Body of pancreas (tissue), 4 donors: ENCODE measurements around the gene TOMM34. TPM values are rescaled to one million over a fixed set of nuclear protein-coding genes. Genes with fewer than 3 reads are reported as not detected.

Source experiments
- ATAC-seq: fragments of 150-250 bp; one replicate; pipeline ENCODE4 v1.9.1; 2016
- DNase-seq, 4 donors: peaks; one replicate each; pipeline ENCODE4 v3.0.0-alpha.2; 2019
- H3K27ac ChIP-seq, 4 donors: fragments of 200-600 bp; sonication (generic); 1 replicate in 3 of 4; 2 replicates in 1 of 4; pipeline versions ENCODE4 v1.5.1 to v1.6.1; 2016 to 2019; ENCODE audit warnings: mild to moderate bottlenecking in 1 of 4, mixed read lengths in 1 of 4, moderate library complexity in 1 of 4
- H3K27me3 ChIP-seq, 2 donors: fragments of 200-600 bp; sonication (generic); one replicate each; pipeline ENCODE4 v1.6.0; 2016; ENCODE audit warnings: mild to moderate bottlenecking in 1 of 2
- H3K36me3 ChIP-seq, 2 donors: fragments of 200-600 bp; sonication (generic); replicated peaks in 1 of 2; 2 replicates each; pipeline ENCODE4 v1.5.1; 2016; ENCODE audit warnings: low read depth in 2 of 2; ENCODE audit not compliant: insufficient read depth in 1 of 2
- H3K4me1 ChIP-seq: fragments of 200-600 bp; sonication (generic); one replicate; pipeline ENCODE4 v1.6.0; 2016
- H3K4me3 ChIP-seq, 2 donors: fragments of 200-600 bp; sonication (generic); 1 replicate in 1 of 2; 2 replicates in 1 of 2; pipeline ENCODE4 v1.5.1; 2016 to 2019
- H3K9me3 ChIP-seq, 3 donors: fragments of 200-600 bp; sonication (generic); 1 replicate in 2 of 3; 2 replicates in 1 of 3; pipeline ENCODE4 v1.5.1; 2016
- POLR2A ChIP-seq, 3 donors: fragments of 450-650 bp; IDR thresholded peaks; one replicate each; pipeline ENCODE4 v1.6.1; 2016; ENCODE audit warnings: antibody characterized with exemption in 3 of 3, mild to moderate bottlenecking in 2 of 3
- WGBS, 2 donors: methylation state at CpG; one replicate each; pipeline ENCODE4 v1.1.5; 2017; 5-methylcytosine and 5-hydroxymethylcytosine counted together
- intact Hi-C: fragments of 100-400 bp; cut with DNase I; formaldehyde crosslinking; loops from one replicate; pipeline ENCODE4 v1.15.1; 2023
- total RNA-seq, 2 donors: library from RNA; depleted of rRNA; stranded (reverse); fragments of >200 nt; gene quantifications; one replicate each; pipeline ENCODE4 v1.1.0, GENCODE V29; 2016
- TF ChIP-seq, protein P1 (sequence below), 7 experiments: fragments of 450-650 bp in 4 of 7; fragments of 200-600 bp in 3 of 7; sonication (generic) in 3 of 7; IDR thresholded peaks; one replicate each; pipeline ENCODE4 v1.5.1; 2016 to 2019; ENCODE audit warnings: antibody characterized with exemption in 7 of 7

Gene TOMM34
- total RNA-seq, 2 donors from 2014 or later: 2.6 to 13.0 TPM

DNA sequence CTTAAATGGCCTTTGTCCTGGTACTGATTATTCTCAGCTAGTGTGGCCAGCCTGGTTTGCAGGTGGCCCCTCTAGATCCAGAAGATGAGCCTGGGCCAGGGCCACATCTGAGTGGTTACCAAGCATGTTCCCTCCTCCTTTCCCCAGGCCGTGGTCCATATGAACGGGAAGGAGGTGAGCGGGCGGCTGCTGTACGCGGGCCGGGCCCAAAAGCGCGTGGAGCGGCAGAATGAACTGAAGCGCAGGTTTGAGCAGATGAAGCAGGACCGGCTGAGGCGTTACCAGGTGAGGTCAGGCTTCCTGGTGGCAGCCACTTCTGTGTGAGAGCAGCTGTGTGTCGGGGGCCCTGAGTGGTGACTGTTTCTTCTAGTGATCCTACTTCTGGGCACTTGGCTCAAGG lies 38.8 kb downstream of the TOMM34 start:
- no peaks in the 10 kb centered on the region for H3K4me1 ChIP-seq
- no peaks in the 10 kb centered on the region for H3K27me3 ChIP-seq
- H3K9me3 ChIP-seq: no peaks in the 10 kb centered on the region
- peaks cover 5 to 6% of the 10 kb centered on the region in 2 donors for H3K36me3 ChIP-seq
- no peak overlapping the region for H3K4me3 ChIP-seq
- no peak overlapping the region for H3K27ac ChIP-seq
- TF ChIP-seq POLR2A (IDR thresholded peaks at IDR 0.05): no peak
- TF ChIP-seq, protein P1, sequence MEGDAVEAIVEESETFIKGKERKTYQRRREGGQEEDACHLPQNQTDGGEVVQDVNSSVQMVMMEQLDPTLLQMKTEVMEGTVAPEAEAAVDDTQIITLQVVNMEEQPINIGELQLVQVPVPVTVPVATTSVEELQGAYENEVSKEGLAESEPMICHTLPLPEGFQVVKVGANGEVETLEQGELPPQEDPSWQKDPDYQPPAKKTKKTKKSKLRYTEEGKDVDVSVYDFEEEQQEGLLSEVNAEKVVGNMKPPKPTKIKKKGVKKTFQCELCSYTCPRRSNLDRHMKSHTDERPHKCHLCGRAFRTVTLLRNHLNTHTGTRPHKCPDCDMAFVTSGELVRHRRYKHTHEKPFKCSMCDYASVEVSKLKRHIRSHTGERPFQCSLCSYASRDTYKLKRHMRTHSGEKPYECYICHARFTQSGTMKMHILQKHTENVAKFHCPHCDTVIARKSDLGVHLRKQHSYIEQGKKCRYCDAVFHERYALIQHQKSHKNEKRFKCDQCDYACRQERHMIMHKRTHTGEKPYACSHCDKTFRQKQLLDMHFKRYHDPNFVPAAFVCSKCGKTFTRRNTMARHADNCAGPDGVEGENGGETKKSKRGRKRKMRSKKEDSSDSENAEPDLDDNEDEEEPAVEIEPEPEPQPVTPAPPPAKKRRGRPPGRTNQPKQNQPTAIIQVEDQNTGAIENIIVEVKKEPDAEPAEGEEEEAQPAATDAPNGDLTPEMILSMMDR (IDR thresholded peaks at IDR 0.05): no peak
- DNase-seq: no peak
- WGBS, 2 donors: 95 to 96% methylated on average over 14 of the region's 14 CpGs
- no peak for ATAC-seq
- intact Hi-C loops: no loop called here

DNA sequence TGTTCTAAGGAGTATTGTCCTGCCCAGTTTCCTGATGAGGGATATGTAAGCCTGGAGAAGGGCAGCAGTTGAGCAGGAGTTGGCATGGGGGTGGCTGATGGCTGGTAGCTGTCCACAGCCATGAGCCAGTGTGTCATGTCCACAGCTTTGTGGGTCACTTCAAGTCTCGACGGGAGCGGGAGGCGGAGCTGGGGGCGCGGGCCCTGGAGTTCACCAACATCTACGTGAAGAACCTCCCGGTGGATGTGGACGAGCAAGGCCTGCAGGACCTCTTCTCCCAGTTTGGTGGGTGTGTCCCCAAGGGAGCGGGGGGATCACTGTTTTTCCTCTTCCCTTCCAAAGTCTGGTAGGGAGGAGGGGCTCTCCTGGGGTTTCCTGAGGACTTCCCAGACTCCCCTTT lies 41.4 kb downstream of the TOMM34 start:
- WGBS, 2 donors: 95% methylated on average over 10 of the region's 10 CpGs; no CpG with 5 or more reads in 1 of the 2 donors
- intact Hi-C loops: no loop called here
- ATAC-seq (no peak), DNase-seq (no peak)
- no peak for TF ChIP-seq POLR2A (IDR thresholded peaks at IDR 0.05)
- TF ChIP-seq, protein P1 (IDR thresholded peaks at IDR 0.05): no peak
- Histone ChIP-seq H3K9me3 (no peaks in the 10 kb centered on the region), H3K4me1 (no peaks in the 10 kb centered on the region), H3K27me3 (no peaks in the 10 kb centered on the region), H3K27ac (no peak overlapping the region), H3K4me3 (no peak overlapping the region), H3K36me3 (peaks cover 0 to 9% of the 10 kb centered on the region in 2 donors)

DNA sequence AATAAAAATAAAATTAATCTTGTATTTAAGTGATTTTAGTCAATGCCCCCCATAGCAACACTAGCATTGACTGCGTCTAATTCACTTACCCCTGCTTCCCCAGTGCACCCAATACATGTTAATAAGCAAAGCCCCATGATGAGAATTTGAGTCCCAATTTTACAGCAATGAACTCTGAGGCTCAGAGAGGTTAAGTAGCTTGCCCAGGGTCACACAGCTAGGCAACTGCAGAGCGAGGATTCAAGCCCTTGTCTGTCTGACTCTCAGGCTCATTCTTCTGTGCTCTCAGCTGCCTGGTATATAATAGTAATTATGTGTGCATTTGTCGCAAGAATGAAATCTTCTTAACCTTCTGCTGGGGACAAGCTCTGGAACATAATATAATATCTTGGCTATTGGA lies 41.9 kb downstream of the TOMM34 start:
- no peaks in the 10 kb centered on the region for H3K9me3 ChIP-seq
- H3K27me3 ChIP-seq: no peaks in the 10 kb centered on the region
- H3K4me3 ChIP-seq: no peak overlapping the region
- 96 to 98% methylated on average over 3 of the region's 3 CpGs for WGBS, 2 donors
- ATAC-seq (no peak), DNase-seq (no peak)
- intact Hi-C loops: no loop called here
- H3K36me3 ChIP-seq: peaks cover 0 to 9% of the 10 kb centered on the region in 2 donors
- TF ChIP-seq, protein P1 (IDR thresholded peaks at IDR 0.05): no peak
- no peak for TF ChIP-seq POLR2A (IDR thresholded peaks at IDR 0.05)
- no peak overlapping the region for H3K27ac ChIP-seq
- no peaks in the 10 kb centered on the region for H3K4me1 ChIP-seq

DNA sequence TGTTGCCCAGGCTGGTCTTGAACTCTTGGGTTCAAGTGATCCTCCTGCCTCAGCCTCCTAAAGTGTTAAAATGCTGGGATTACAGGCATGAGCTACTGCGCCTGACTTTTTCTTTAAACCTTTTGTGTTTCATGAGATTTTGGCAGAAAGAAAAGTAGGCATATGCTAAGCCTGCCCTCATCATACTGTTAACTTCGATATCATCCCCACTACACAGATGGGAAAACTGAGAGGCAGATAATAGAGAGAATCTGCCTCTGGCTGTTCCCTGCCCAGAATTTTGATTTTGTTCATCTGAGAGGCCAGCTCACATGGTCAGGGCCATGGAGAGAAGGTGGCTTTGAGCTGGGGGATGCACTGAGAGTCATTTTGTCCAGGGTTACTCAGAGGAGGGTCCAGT lies 42.8 kb downstream of the TOMM34 start:
- Histone ChIP-seq H3K27me3 (no peaks in the 10 kb centered on the region), H3K9me3 (no peaks in the 10 kb centered on the region), H3K27ac (no peak overlapping the region), H3K4me1 (no peaks in the 10 kb centered on the region), H3K36me3 (peaks cover 0 to 6% of the 10 kb centered on the region in 2 donors), H3K4me3 (no peak overlapping the region)
- intact Hi-C loops: no loop called here
- no peak for DNase-seq
- TF ChIP-seq, protein P1 (IDR thresholded peaks at IDR 0.05): no peak
- no peak for TF ChIP-seq POLR2A (IDR thresholded peaks at IDR 0.05)
- WGBS, 2 donors: 90 to 94% methylated on average over 2 of the region's 2 CpGs
- no peak for ATAC-seq

DNA sequence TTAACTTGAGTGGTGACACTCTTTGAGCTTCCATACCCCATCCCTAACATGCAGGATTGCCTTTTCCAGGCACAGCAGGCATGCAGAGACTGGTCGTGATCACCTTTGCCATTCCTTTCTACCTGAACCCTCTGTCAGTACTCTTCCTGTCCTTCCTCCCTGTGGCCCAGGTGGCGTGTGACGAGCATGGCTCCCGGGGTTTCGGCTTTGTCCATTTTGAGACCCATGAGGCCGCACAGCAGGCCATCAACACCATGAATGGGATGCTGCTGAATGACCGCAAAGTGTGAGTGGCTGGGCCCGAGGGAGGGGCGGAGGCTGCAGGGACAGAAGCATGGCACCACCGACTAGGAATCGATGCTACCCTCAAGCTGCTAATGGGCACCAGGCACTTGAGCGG lies 43.6 kb downstream of the TOMM34 start:
- TF ChIP-seq, protein P1 (IDR thresholded peaks at IDR 0.05): no peak
- 90 to 92% methylated on average over 12 of the region's 12 CpGs for WGBS, 2 donors
- no peaks in the 10 kb centered on the region for H3K9me3 ChIP-seq

More for the DNA sequence above, 43.6 kb downstream of the TOMM34 start:
- H3K27ac ChIP-seq: no peak overlapping the region
- intact Hi-C loops: no loop called here
- no peak for DNase-seq
- no peak for ATAC-seq
- H3K4me1 ChIP-seq: peaks cover 3% of the 10 kb centered on the region
- H3K27me3 ChIP-seq: no peaks in the 10 kb centered on the region
- peaks cover 0 to 6% of the 10 kb centered on the region in 2 donors for H3K36me3 ChIP-seq
- no peak overlapping the region for H3K4me3 ChIP-seq
